Measurements from ENCODE around the gene DMGDH. TPM values are rescaled to one million over a fixed set of nuclear protein-coding genes. Genes with fewer than 3 reads are reported as not detected.

DMGDH gene
- total and polyA plus RNA-seq, 2 of the 4 experiments (the other 2 are of a cell fraction), result 0.18 TPM; not detected in 1

- Histone ChIP-seq H3K27me3 (ENCODE audit: control insufficient read depth, insufficient read depth, low read length) (peaks cover 8% of the 10 kb centered on the region), H3K4me2 (ENCODE audit: low read depth, low read length) (no peak overlapping the region), H2AK9ac (replicated peaks; ENCODE audit: low read depth, low read length, poor library complexity) (no peak overlapping the region), H2AK5ac (ENCODE audit: low read depth, low read length) (no peak overlapping the region), H3K9ac (ENCODE audit: low read depth, low read length) (no peak overlapping the region), H3K4me3 (ENCODE audit: insufficient read depth, low read depth, low read length) (no peak overlapping the region), H3K18ac (ENCODE audit: low read depth, low read length) (no peak overlapping the region), H4K5ac (ENCODE audit: low read depth, low read length) (no peak overlapping the region), H3K9me1 (ENCODE audit: insufficient read depth, low read length) (peaks cover 5% of the 10 kb centered on the region), H4K91ac (ENCODE audit: insufficient read depth, low read depth, low read length) (no peak overlapping the region), H3K14ac (replicated peaks; ENCODE audit: low read depth, low read length) (no peak overlapping the region), H2BK120ac (ENCODE audit: low read depth, low read length) (no peak overlapping the region), H3K4me1 (ENCODE audit: control insufficient read depth, insufficient read depth, low read length) (peaks cover 5% of the 10 kb centered on the region), H2BK5ac (ENCODE audit: low read depth, low read length, poor library complexity, severe bottlenecking) (no peak overlapping the region), H3K79me1 (ENCODE audit: low read depth in 1 of 2, low read length in 2 of 2) (no peaks in the 10 kb centered on the region), H4K20me1 (ENCODE audit: insufficient read depth, low read length) (no peaks in the 10 kb centered on the region), H3K27ac (ENCODE audit: insufficient read depth, low read length) (no peak overlapping the region), H3K56ac (ENCODE audit: extremely low read depth, insufficient read depth, low read length) (no peak overlapping the region), H3K4ac (ENCODE audit: low read depth, low read length) (no peak overlapping the region), H3K9me3 (ENCODE audit: control insufficient read depth, insufficient read depth, low read length) (no peaks in the 10 kb centered on the region), H3K23ac (ENCODE audit: low read depth, low read length) (no peak overlapping the region), H2BK20ac (ENCODE audit: low read depth, low read length) (peak overlapping the region; percentile 16; the same call in 1 of the 2 replicates), H4K8ac (ENCODE audit: low read depth in 2 of 2, low read length in 2 of 2) (no peak overlapping the region), H3K36me3 (ENCODE audit: control insufficient read depth, insufficient read depth, low read length) (no peaks in the 10 kb centered on the region), H2BK15ac (ENCODE audit: low read depth, low read length) (no peak overlapping the region), H2AFZ (replicated peaks; ENCODE audit: low read length, poor library complexity) (no peak overlapping the region)
- POLR2A ChIA-PET (ENCODE audit: unreplicated experiment), result no interaction called here
- TF ChIP-seq MAFK (IDR thresholded peaks at IDR 0.05; ENCODE audit: low read depth, low read length), result no peak
- TF ChIP-seq SMC3 (IDR thresholded peaks at IDR 0.05; ENCODE audit: low read depth, low read length), result no peak
- no peak for TF ChIP-seq FOS (IDR thresholded peaks at IDR 0.05; ENCODE audit: low read depth, low read length)
- TF ChIP-seq USF2 (IDR thresholded peaks at IDR 0.05; ENCODE audit: low read depth, low read length), result no peak
- no peak for TF ChIP-seq RFX5 (IDR thresholded peaks at IDR 0.05; ENCODE audit: low read depth, low read length)
- DNase-seq, result no peak
- in situ Hi-C loops (cut with MboI; ENCODE audit: low sequenced_read_pairs), result loop anchor here (10.0 kb wide), 1 partner anchor 442 kb away; no protein-coding TSS in a partner anchor
- dilution Hi-C loops (cut with HindIII; ENCODE audit: low sequenced_read_pairs, unreplicated experiment), result no loop called here
- no CpG with 5 or more reads among the region's 2 CpGs for WGBS, 2 experiments (ENCODE audit: extremely low coverage in 2 of 2, insufficient read length in 1 of 2)
- intact Hi-C loops (cut with micrococcal nuclease), result loop anchor here (5.0 to 10.0 kb wide), 5 partner anchors 40 to 1848 kb away; partner anchors contain the start of genes JMY and TENT2
- BruUV-seq (replicated peaks), result no TSS peak
- ATAC-seq (ENCODE audit: low read depth), result no peak
- CTCF ChIA-PET, result interaction anchor here (1.1 to 9.5 kb wide), 2 partner anchors 109 to 1061 kb away, joined by 3 to 115 read pairs; no protein-coding TSS in a partner anchor
These were observed 46.7 kb downstream of the DMGDH start for GRCh38 chr5:79022771-79023170.
